Raji (cell line): Measurements from ENCODE around the gene PPP1R13B.

Experiments
- POLR2A ChIP-seq: IDR thresholded peaks from 2 replicates; pipeline ENCODE4 v1.6.1; 2011; ENCODE audit warnings: low read depth, low read length, control low read depth; ENCODE audit not compliant: insufficient read depth

Gene PPP1R13B

GRCh38 chr14:103748534-103748857 lies 98.9 kb downstream of the PPP1R13B start:
- no peak for TF ChIP-seq POLR2A

GRCh38 chr14:103746701-103747100 lies 100.7 kb downstream of the PPP1R13B start:
- TF ChIP-seq POLR2A = no peak

- TF ChIP-seq POLR2A = no peak
Observed at GRCh38 chr14:103745424-103745823, 102.0 kb downstream of the PPP1R13B start.

GRCh38 chr14:103744621-103745395 lies 102.6 kb downstream of the PPP1R13B start:
- no peak for TF ChIP-seq POLR2A

GRCh38 chr14:103743691-103744090 lies 103.7 kb downstream of the PPP1R13B start:
- TF ChIP-seq POLR2A = no peak

- TF ChIP-seq POLR2A = no peak
Observed at GRCh38 chr14:103742499-103743255, 104.7 kb downstream of the PPP1R13B start.

GRCh38 chr14:103741876-103742275 lies 105.5 kb downstream of the PPP1R13B start:
- TF ChIP-seq POLR2A = no peak

- TF ChIP-seq POLR2A = no peak
Observed at GRCh38 chr14:103740991-103741689, 106.2 kb downstream of the PPP1R13B start.

- no peak for TF ChIP-seq POLR2A
Observed at GRCh38 chr14:103739793-103740501, 107.4 kb downstream of the PPP1R13B start.

GRCh38 chr14:103739466-103739792 lies 107.9 kb downstream of the PPP1R13B start:
- no peak for TF ChIP-seq POLR2A

- TF ChIP-seq POLR2A = no peak
Observed at GRCh38 chr14:103738701-103739451, 108.5 kb downstream of the PPP1R13B start.

- no peak for TF ChIP-seq POLR2A
Observed at GRCh38 chr14:103738166-103738565, 109.2 kb downstream of the PPP1R13B start.

GRCh38 chr14:103737432-103738045 lies 109.8 kb downstream of the PPP1R13B start:
- no peak for TF ChIP-seq POLR2A

GRCh38 chr14:103736546-103737431 lies 110.6 kb downstream of the PPP1R13B start:
- no peak for TF ChIP-seq POLR2A
